WTC11 (cell line): ENCODE results near the gene ESR2. TPM values are rescaled to one million over a fixed set of nuclear protein-coding genes. Genes with fewer than 3 reads are reported as not detected.
"Not testable (repeated sequence)": the region's sequence is repeated elsewhere in the genome, so short reads cannot be mapped to it uniquely, and the experiment has no call there.

ENCODE experiments used
- ATAC-seq: fragments of 200-7000 bp; cut with Tn5 transposase; 2 replicates; pipeline ENCODE4 v1.10.0; 2021; ENCODE audit warnings: mild to moderate bottlenecking, moderate library complexity
- CTCF ChIA-PET: fragments of 300-600 bp; sonication (Branson Sonifier 250); formaldehyde crosslinking; loops from one replicate; lab custom pipeline; 2021; ENCODE audit warnings: antibody characterized with exemption; lab: Charles Lee
- POLR2A ChIA-PET: fragments of 350-600 bp; sonication (Branson Sonifier 250); formaldehyde crosslinking; loops from one replicate; lab custom pipeline; 2021; ENCODE audit warnings: antibody characterized with exemption; lab: Charles Lee
- DNase-seq: peaks from one replicate; pipeline ENCODE4 v3.0.0; 2021; ENCODE audit warnings: low spot score
- H3K27ac Mint-ChIP-seq: 2 replicates; pipeline ENCODE4 v1.8.0; 2021; ENCODE audit warnings: mixed read lengths
- H3K27me3 Mint-ChIP-seq: 2 replicates; pipeline ENCODE4 v1.8.0; 2021; ENCODE audit warnings: low read depth, mild to moderate bottlenecking, moderate library complexity, mixed read lengths
- H3K36me3 Mint-ChIP-seq: 2 replicates; pipeline ENCODE4 v1.8.0; 2021; ENCODE audit warnings: mixed read lengths
- H3K4me1 Mint-ChIP-seq: 2 replicates; pipeline ENCODE4 v1.8.0; 2022; ENCODE audit warnings: mixed read lengths
- H3K4me3 Mint-ChIP-seq: 2 replicates; pipeline ENCODE4 v1.8.0; 2021; ENCODE audit warnings: mild to moderate bottlenecking, moderate library complexity, mixed read lengths
- H3K9me3 Mint-ChIP-seq: 2 replicates; pipeline ENCODE4 v1.8.0; 2021; ENCODE audit warnings: mixed read lengths
- AR ChIP-seq: fragments of 250-450 bp; sonication (Bioruptor Pico); IDR thresholded peaks from 2 replicates; pipeline ENCODE4 v1.9.0; 2021; ENCODE audit warnings: mild to moderate bottlenecking
- CDX4 ChIP-seq: fragments of 250-450 bp; sonication (Bioruptor Pico); IDR thresholded peaks from 2 replicates; pipeline ENCODE4 v1.9.0; 2021; ENCODE audit warnings: moderate library complexity, mild to moderate bottlenecking, inconsistent platforms, borderline replicate concordance
- E2F4 ChIP-seq: sonication (generic); formaldehyde crosslinking; IDR thresholded peaks from 2 replicates; pipeline ENCODE4 v1.8.1; 2022; ENCODE audit warnings: low read depth, mild to moderate bottlenecking, moderate library complexity, missing genetic modification reagents, borderline replicate concordance
- EMX1 ChIP-seq: fragments of 250-450 bp; sonication (Bioruptor Pico); IDR thresholded peaks from 2 replicates; pipeline ENCODE4 v1.8.0; 2021; ENCODE audit warnings: mild to moderate bottlenecking
- MLX ChIP-seq: sonication (generic); formaldehyde crosslinking; IDR thresholded peaks from 2 replicates; pipeline ENCODE4 v1.8.1; 2023; ENCODE audit warnings: mild to moderate bottlenecking, missing genetic modification reagents, moderate library complexity
- NFATC4 ChIP-seq: fragments of 250-450 bp; sonication (Bioruptor Pico); IDR thresholded peaks from 2 replicates; pipeline ENCODE4 v1.9.0; 2021; ENCODE audit warnings: mild to moderate bottlenecking
- NR3C1 ChIP-seq: sonication (generic); formaldehyde crosslinking; conservative IDR thresholded peaks from 2 replicates; pipeline ENCODE4 v1.8.1; 2023; ENCODE audit warnings: low read depth, mild to moderate bottlenecking, missing genetic modification reagents
- PREB ChIP-seq: sonication (generic); formaldehyde crosslinking; IDR thresholded peaks from 2 replicates; pipeline ENCODE4 v1.8.1; 2022; ENCODE audit warnings: mild to moderate bottlenecking, missing genetic modification reagents, moderate library complexity, borderline replicate concordance
- PRRX2 ChIP-seq: fragments of 250-450 bp; sonication (Bioruptor Pico); IDR thresholded peaks from 2 replicates; pipeline ENCODE4 v1.8.0; 2021; ENCODE audit warnings: mild to moderate bottlenecking
- RELA ChIP-seq: sonication (generic); formaldehyde crosslinking; IDR thresholded peaks from 2 replicates; pipeline ENCODE4 v1.8.1; 2022; ENCODE audit warnings: missing genetic modification reagents, mild to moderate bottlenecking, borderline replicate concordance
- TP53 ChIP-seq: sonication (generic); formaldehyde crosslinking; IDR thresholded peaks from 2 replicates; pipeline ENCODE4 v1.8.1; 2023; ENCODE audit warnings: mild to moderate bottlenecking, missing genetic modification reagents
- ZNF138 ChIP-seq: sonication (generic); formaldehyde crosslinking; conservative IDR thresholded peaks from 2 replicates; pipeline ENCODE4 v1.8.1; 2022; ENCODE audit warnings: mild to moderate bottlenecking, moderate library complexity, missing genetic modification reagents
- ZNF281 ChIP-seq: sonication (generic); formaldehyde crosslinking; IDR thresholded peaks from 2 replicates; pipeline ENCODE4 v1.8.0; 2023; ENCODE audit warnings: mild to moderate bottlenecking, missing genetic modification reagents
- total RNA-seq: library from RNA; stranded (reverse); gene quantifications from 3 replicates; pipeline ENCODE4 v1.2.3, GENCODE V29; 2021

The ESR2 gene
- total RNA-seq, 1 experiment from 2014 or later = 0.50 TPM

GRCh38 chr14:64118892-64119291, 175.3 kb downstream of the ESR2 start (continued):
- TF ChIP-seq MLX (CRISPR knock-in tag) = no peak
- TF ChIP-seq NR3C1 = no peak
- no peak for TF ChIP-seq TP53 (CRISPR knock-in tag)
- no peak for TF ChIP-seq PREB (CRISPR knock-in tag)
- no peak for TF ChIP-seq ZNF138 (CRISPR knock-in tag)

GRCh38 chr14:64118403-64118742, 175.8 kb downstream of the ESR2 start:
- POLR2A ChIA-PET, ATAC-seq, CTCF ChIA-PET, DNase-seq, H3K9me3 Mint-ChIP-seq, H3K27ac Mint-ChIP-seq, H3K4me3 Mint-ChIP-seq, H3K27me3 Mint-ChIP-seq: not testable (repeated sequence)
- Mint-ChIP-seq H3K4me1 (peaks cover 10% of the 10 kb centered on the region), H3K36me3 (peaks cover 22% of the 10 kb centered on the region)

GRCh38 chr14:64117671-64118402, 176.3 kb downstream of the ESR2 start:
- no peaks in the 10 kb centered on the region for H3K27me3 Mint-ChIP-seq
- ATAC-seq (no peak), DNase-seq (no peak)
- POLR2A ChIA-PET = no interaction called here
- H3K4me1 Mint-ChIP-seq = peaks cover 16% of the 10 kb centered on the region
- H3K27ac Mint-ChIP-seq = no peak overlapping the region
- H3K9me3 Mint-ChIP-seq = no peaks in the 10 kb centered on the region
- TF ChIP-seq EMX1 (no peak), PRRX2 (CRISPR knock-in tag) (no peak), ZNF281 (no peak), NFATC4 (CRISPR knock-in tag) (no peak), RELA (CRISPR knock-in tag) (no peak), AR (no peak), CDX4 (CRISPR knock-in tag) (no peak), E2F4 (CRISPR knock-in tag) (no peak)
- H3K36me3 Mint-ChIP-seq = peaks cover 18% of the 10 kb centered on the region
- H3K4me3 Mint-ChIP-seq = no peak overlapping the region
- CTCF ChIA-PET = no interaction called here
